A673 (cell line): ENCODE results near the gene SLCO1B3. TPM values are rescaled to one million over a fixed set of nuclear protein-coding genes. Genes with fewer than 3 reads are reported as not detected.

ENCODE experiments used
- BruUV-seq: library from RNA; stranded (reverse); fragments of 400-500 nt; replicated peaks from 2 replicates; lab custom pipeline; 2021; lab: Mats Ljungman, UMichigan
- CTCF ChIA-PET: fragments of 300-600 bp; sonication (Branson Sonifier 250); formaldehyde crosslinking; loops from one replicate; lab custom pipeline; 2022; ENCODE audit warnings: antibody characterized with exemption; lab: Charles Lee
- POLR2A ChIA-PET: fragments of 300-600 bp; sonication (Branson Sonifier 250); formaldehyde crosslinking; loops from one replicate; lab custom pipeline; 2022; ENCODE audit warnings: antibody characterized with exemption; ENCODE audit not compliant: low non-redundant PET; lab: Charles Lee
- DNase-seq: peaks from one replicate; pipeline ENCODE4 v3.0.0-alpha.2; 2015; ENCODE audit warnings: low spot score
- H3K27ac ChIP-seq: fragments of 200-600 bp; sonication (generic); 2 replicates; pipeline ENCODE4 v1.5.1; 2016; ENCODE audit warnings: mixed run types, low read depth, mild to moderate bottlenecking, mixed read lengths, antibody characterized with exemption, low read length; ENCODE audit not compliant: poor library complexity, severe bottlenecking
- H3K27me3 ChIP-seq: fragments of 200-600 bp; sonication (generic); replicated peaks from 2 replicates; pipeline ENCODE4 v1.6.1; 2017; ENCODE audit warnings: mixed run types, low read depth, mild to moderate bottlenecking, mixed read lengths, antibody characterized with exemption, low read length; ENCODE audit not compliant: insufficient read depth, poor library complexity
- H3K36me3 ChIP-seq: fragments of 200-600 bp; sonication (generic); 2 replicates; pipeline ENCODE4 v1.6.1; 2016; ENCODE audit warnings: mixed run types, mild to moderate bottlenecking, mixed read lengths, antibody characterized with exemption, low read length; ENCODE audit not compliant: insufficient read depth, poor library complexity, severe bottlenecking
- H3K4me1 ChIP-seq: fragments of 200-600 bp; sonication (generic); 2 replicates; pipeline ENCODE4 v1.6.1; 2017; ENCODE audit warnings: mixed run types, mild to moderate bottlenecking, mixed read lengths, antibody characterized with exemption, low read length; ENCODE audit not compliant: insufficient read depth, poor library complexity, severe bottlenecking
- H3K4me3 ChIP-seq: fragments of 200-600 bp; sonication (generic); 2 replicates; pipeline ENCODE4 v1.5.1; 2016; ENCODE audit warnings: low read depth, mixed run types, mild to moderate bottlenecking, mixed read lengths, low read length; ENCODE audit not compliant: poor library complexity, severe bottlenecking
- H3K9me3 ChIP-seq: fragments of 200-600 bp; sonication (generic); 2 replicates; pipeline ENCODE4 v1.6.1; 2016; ENCODE audit warnings: mixed run types, low read depth, mild to moderate bottlenecking, mixed read lengths, antibody characterized with exemption, low read length; ENCODE audit not compliant: poor library complexity, severe bottlenecking
- CTCF ChIP-seq: fragments of 300-800, 200-600 bp; sonication (generic); conservative IDR thresholded peaks from 2 replicates; pipeline ENCODE4 v1.5.1; 2017; ENCODE audit warnings: low read depth, mild to moderate bottlenecking, antibody characterized with exemption, low read length, moderate library complexity, mixed read lengths
- EZH2 ChIP-seq: fragments of 200-600 bp; sonication (generic); IDR thresholded peaks from 2 replicates; pipeline ENCODE4 v1.6.1; 2017; ENCODE audit warnings: borderline replicate concordance, low read depth, mild to moderate bottlenecking, mixed read lengths, antibody characterized with exemption, low read length; ENCODE audit not compliant: poor library complexity, severe bottlenecking
- intact Hi-C: fragments of 100-400 bp; cut with micrococcal nuclease; formaldehyde crosslinking; loops from one replicate; pipeline ENCODE4 v1.10.0; 2022; ENCODE audit not compliant: unreplicated experiment
- total RNA-seq: library from RNA; stranded (reverse); gene quantifications from 2 replicates; pipeline ENCODE4 v1.2.3, GENCODE V29; 2021

Gene SLCO1B3
- total RNA-seq, 1 experiment from 2014 or later = not detected

GRCh38 chr12:20801035-20801434 lies 9.5 kb upstream of the SLCO1B3 start:
- H3K4me1 ChIP-seq = no peaks in the 10 kb centered on the region
- H3K36me3 ChIP-seq = no peaks in the 10 kb centered on the region
- intact Hi-C loops = no loop called here
- no TSS peak for BruUV-seq
- H3K4me3 ChIP-seq = no peak overlapping the region
- ChIA-PET CTCF (no interaction called here), POLR2A (no interaction called here)
- TF ChIP-seq CTCF = no peak
- TF ChIP-seq EZH2 = no peak
- H3K9me3 ChIP-seq = no peaks in the 10 kb centered on the region
- H3K27me3 ChIP-seq = no peaks in the 10 kb centered on the region
- H3K27ac ChIP-seq = no peak overlapping the region
- DNase-seq = no peak

- BruUV-seq = no TSS peak
- Histone ChIP-seq H3K36me3 (no peaks in the 10 kb centered on the region), H3K4me3 (no peak overlapping the region), H3K9me3 (no peaks in the 10 kb centered on the region), H3K4me1 (no peaks in the 10 kb centered on the region), H3K27ac (no peak overlapping the region), H3K27me3 (no peaks in the 10 kb centered on the region)
- DNase-seq = no peak
- intact Hi-C loops = no loop called here
- ChIA-PET POLR2A (no interaction called here), CTCF (no interaction called here)
- TF ChIP-seq CTCF = no peak
- no peak for TF ChIP-seq EZH2
Measured at GRCh38 chr12:20805921-20806320, 4.6 kb upstream of the SLCO1B3 start.

- TF ChIP-seq EZH2 = no peak
- TF ChIP-seq CTCF = no peak
- CTCF ChIA-PET = no interaction called here
- Histone ChIP-seq H3K4me3 (no peak overlapping the region), H3K36me3 (no peaks in the 10 kb centered on the region), H3K27me3 (no peaks in the 10 kb centered on the region), H3K4me1 (no peaks in the 10 kb centered on the region), H3K9me3 (no peaks in the 10 kb centered on the region), H3K27ac (no peak overlapping the region)
- BruUV-seq = no TSS peak
- POLR2A ChIA-PET = no interaction called here
- intact Hi-C loops = no loop called here
- no peak for DNase-seq
Measured at GRCh38 chr12:20807192-20808080, 3.1 kb upstream of the SLCO1B3 start.
